ENCODE results near the gene ELAVL1. TPM values are rescaled to one million over a fixed set of nuclear protein-coding genes. Genes with fewer than 3 reads are reported as not detected.
"Not testable (repeated sequence)": the region's sequence is repeated elsewhere in the genome, so short reads cannot be mapped to it uniquely, and the experiment has no call there.

Gene ELAVL1
- total RNA-seq, 1 donor from 2014 or later, result 122 TPM

- Mint-ChIP-seq H3K4me3 (ENCODE audit: unreplicated experiment) (no peak overlapping the region), H3K4me1 (ENCODE audit: low read depth, unreplicated experiment) (peaks cover under 1% of the 10 kb centered on the region), H3K27me3 (ENCODE audit: unreplicated experiment) (peaks cover 3% of the 10 kb centered on the region)
Observed at GRCh38 chr19:8030960-8031359, 25.5 kb upstream of the ELAVL1 start.

GRCh38 chr19:8028951-8029491, 23.6 kb upstream of the ELAVL1 start:
- peak; percentile 44 for DNase-seq
- Mint-ChIP-seq H3K27ac (ENCODE audit: unreplicated experiment) (no peak overlapping the region), H3K27me3 (ENCODE audit: unreplicated experiment) (peaks cover 3% of the 10 kb centered on the region), H3K4me1 (ENCODE audit: low read depth, unreplicated experiment) (no peaks in the 10 kb centered on the region), H3K4me3 (ENCODE audit: unreplicated experiment) (no peak overlapping the region), H3K9me3 (ENCODE audit: unreplicated experiment) (no peaks in the 10 kb centered on the region), H3K36me3 (ENCODE audit: unreplicated experiment) (no peaks in the 10 kb centered on the region)
- no peak for TF ChIP-seq CTCF (IDR thresholded peaks at IDR 0.05; ENCODE audit: partially characterized antibody, unreplicated experiment)

More at GRCh38 chr19:8030960-8031359, 25.5 kb upstream of the ELAVL1 start:
- DNase-seq, result no peak
- Mint-ChIP-seq H3K27ac (ENCODE audit: unreplicated experiment) (no peak overlapping the region), H3K36me3 (ENCODE audit: unreplicated experiment) (no peaks in the 10 kb centered on the region), H3K9me3 (ENCODE audit: unreplicated experiment) (no peaks in the 10 kb centered on the region)
- no peak for TF ChIP-seq CTCF (IDR thresholded peaks at IDR 0.05; ENCODE audit: partially characterized antibody, unreplicated experiment)

GRCh38 chr19:8025316-8025715, 19.9 kb upstream of the ELAVL1 start:
- Mint-ChIP-seq H3K4me1 (ENCODE audit: low read depth, unreplicated experiment) (no peaks in the 10 kb centered on the region), H3K27me3 (ENCODE audit: unreplicated experiment) (peaks cover 3% of the 10 kb centered on the region), H3K4me3 (ENCODE audit: unreplicated experiment) (no peak overlapping the region), H3K27ac (ENCODE audit: unreplicated experiment) (no peak overlapping the region), H3K9me3 (ENCODE audit: unreplicated experiment) (peaks cover 5% of the 10 kb centered on the region), H3K36me3 (ENCODE audit: unreplicated experiment) (no peaks in the 10 kb centered on the region)
- DNase-seq, result no peak
- no peak for TF ChIP-seq CTCF (IDR thresholded peaks at IDR 0.05; ENCODE audit: partially characterized antibody, unreplicated experiment)

- H3K4me3 Mint-ChIP-seq (ENCODE audit: unreplicated experiment); DNase-seq; H3K27me3 Mint-ChIP-seq (ENCODE audit: unreplicated experiment); H3K27ac Mint-ChIP-seq (ENCODE audit: unreplicated experiment); H3K9me3 Mint-ChIP-seq (ENCODE audit: unreplicated experiment); H3K36me3 Mint-ChIP-seq (ENCODE audit: unreplicated experiment); H3K4me1 Mint-ChIP-seq (ENCODE audit: low read depth, unreplicated experiment): not testable (repeated sequence)
Observed at GRCh38 chr19:8024256-8024655, 18.8 kb upstream of the ELAVL1 start.

GRCh38 chr19:8023371-8023770, 17.9 kb upstream of the ELAVL1 start:
- no peak for TF ChIP-seq CTCF (IDR thresholded peaks at IDR 0.05; ENCODE audit: partially characterized antibody, unreplicated experiment)
- no peaks in the 10 kb centered on the region for H3K36me3 Mint-ChIP-seq (ENCODE audit: unreplicated experiment)
- H3K4me3 Mint-ChIP-seq (ENCODE audit: unreplicated experiment), result no peak overlapping the region
- H3K9me3 Mint-ChIP-seq (ENCODE audit: unreplicated experiment), result peaks cover 6% of the 10 kb centered on the region
- H3K27ac Mint-ChIP-seq (ENCODE audit: unreplicated experiment), result no peak overlapping the region
- H3K4me1 Mint-ChIP-seq (ENCODE audit: low read depth, unreplicated experiment), result no peaks in the 10 kb centered on the region
- no peak for DNase-seq
- peaks cover 3% of the 10 kb centered on the region for H3K27me3 Mint-ChIP-seq (ENCODE audit: unreplicated experiment)
